Endothelial cell of umbilical vein (primary cell): ENCODE measurements around the gene SCAPER.

Experiments used
- CTCF ChIP-seq, 2 donors: IDR thresholded peaks; 1 replicate in 1 of 2; 2 replicates in 1 of 2; pipeline ENCODE4 v1.5.1; 2011; ENCODE audit warnings: low read length in 2 of 2, mild to moderate bottlenecking in 2 of 2, moderate library complexity in 2 of 2, control low read depth in 1 of 2, inconsistent platforms in 1 of 2, low read depth in 1 of 2; ENCODE audit not compliant: insufficient read depth in 1 of 2; ENCODE audit errors: extremely low read depth in 1 of 2
- EZH2 ChIP-seq: IDR thresholded peaks from 2 replicates; pipeline ENCODE4 v1.6.1; 2012; ENCODE audit warnings: borderline replicate concordance, low read depth, mild to moderate bottlenecking, moderate library complexity, low read length, inconsistent platforms; ENCODE audit not compliant: severe bottlenecking
- FOS ChIP-seq: IDR thresholded peaks from 2 replicates; pipeline ENCODE4 v1.6.1; 2011; ENCODE audit warnings: mild to moderate bottlenecking, low read length, moderate library complexity, borderline replicate concordance; ENCODE audit not compliant: insufficient read depth
- POLR2A ChIP-seq: IDR thresholded peaks from 2 replicates; pipeline ENCODE4 v1.6.1; 2012; ENCODE audit warnings: low read depth, mild to moderate bottlenecking, control low read depth, low read length
- POLR2AphosphoS5 ChIP-seq: IDR thresholded peaks from 2 replicates; pipeline ENCODE4 v1.6.1; 2012; ENCODE audit warnings: low read depth, mild to moderate bottlenecking, control low read depth, low read length, moderate library complexity; ENCODE audit not compliant: insufficient read depth

GRCh38 chr15:76863693-76864092 is 41.4 kb downstream of the SCAPER start:
- TF ChIP-seq POLR2A (no peak), CTCF (IDR thresholded peaks at IDR 0.05; ENCODE audit: extremely low read depth in 1 of 2, insufficient read depth in 1 of 2, low read depth in 1 of 2, low read length in 2 of 2) (no peak), POLR2AphosphoS5 (no peak), FOS (no peak), EZH2 (no peak)
